Measurements from ENCODE around the gene MAGOH. TPM values are rescaled to one million over a fixed set of nuclear protein-coding genes. Genes with fewer than 3 reads are reported as not detected.
A peak's percentile ranks its signal among the peaks of the same experiment; 100 is the strongest.
"Not testable (repeated sequence)": the region's sequence is repeated elsewhere in the genome, so short reads cannot be mapped to it uniquely, and the experiment has no call there.

Gene MAGOH
- total RNA-seq, 2 donors from 2014 or later = 21.9 to 22.1 TPM

DNA sequence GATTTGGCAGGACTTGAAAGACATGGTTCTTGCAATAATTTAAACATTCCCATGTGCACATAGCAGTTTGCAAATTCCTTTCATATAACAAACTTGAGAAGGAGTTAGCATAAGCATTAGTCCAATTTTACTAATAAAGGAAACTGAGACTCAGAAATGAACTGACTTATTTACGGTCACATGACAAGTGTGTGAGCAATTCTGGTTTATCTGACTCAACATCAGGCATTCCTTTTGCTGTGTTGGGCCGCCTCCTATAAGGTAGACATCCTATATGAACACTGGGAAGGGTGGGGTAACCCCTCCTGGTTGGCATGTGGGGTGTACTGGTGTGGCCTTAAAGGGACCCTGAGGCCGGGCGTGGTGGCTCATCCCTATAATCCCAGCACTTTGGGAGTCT lies 50.2 kb downstream of the MAGOH start:
- peaks cover 0 to 3% of the 10 kb centered on the region in 2 donors for H3K4me1 ChIP-seq
- no peak overlapping the region for H3K27ac ChIP-seq
- no peaks in the 10 kb centered on the region for H3K27me3 ChIP-seq
- no peak overlapping the region for H3K4me3 ChIP-seq
- no peak for DNase-seq (ENCODE audit: low spot score)
- no peaks in the 10 kb centered on the region for H3K9me3 ChIP-seq
- no peaks in the 10 kb centered on the region for H3K36me3 ChIP-seq
- TF ChIP-seq, protein P1, sequence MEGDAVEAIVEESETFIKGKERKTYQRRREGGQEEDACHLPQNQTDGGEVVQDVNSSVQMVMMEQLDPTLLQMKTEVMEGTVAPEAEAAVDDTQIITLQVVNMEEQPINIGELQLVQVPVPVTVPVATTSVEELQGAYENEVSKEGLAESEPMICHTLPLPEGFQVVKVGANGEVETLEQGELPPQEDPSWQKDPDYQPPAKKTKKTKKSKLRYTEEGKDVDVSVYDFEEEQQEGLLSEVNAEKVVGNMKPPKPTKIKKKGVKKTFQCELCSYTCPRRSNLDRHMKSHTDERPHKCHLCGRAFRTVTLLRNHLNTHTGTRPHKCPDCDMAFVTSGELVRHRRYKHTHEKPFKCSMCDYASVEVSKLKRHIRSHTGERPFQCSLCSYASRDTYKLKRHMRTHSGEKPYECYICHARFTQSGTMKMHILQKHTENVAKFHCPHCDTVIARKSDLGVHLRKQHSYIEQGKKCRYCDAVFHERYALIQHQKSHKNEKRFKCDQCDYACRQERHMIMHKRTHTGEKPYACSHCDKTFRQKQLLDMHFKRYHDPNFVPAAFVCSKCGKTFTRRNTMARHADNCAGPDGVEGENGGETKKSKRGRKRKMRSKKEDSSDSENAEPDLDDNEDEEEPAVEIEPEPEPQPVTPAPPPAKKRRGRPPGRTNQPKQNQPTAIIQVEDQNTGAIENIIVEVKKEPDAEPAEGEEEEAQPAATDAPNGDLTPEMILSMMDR (IDR thresholded peaks at IDR 0.05) = no peak

DNA sequence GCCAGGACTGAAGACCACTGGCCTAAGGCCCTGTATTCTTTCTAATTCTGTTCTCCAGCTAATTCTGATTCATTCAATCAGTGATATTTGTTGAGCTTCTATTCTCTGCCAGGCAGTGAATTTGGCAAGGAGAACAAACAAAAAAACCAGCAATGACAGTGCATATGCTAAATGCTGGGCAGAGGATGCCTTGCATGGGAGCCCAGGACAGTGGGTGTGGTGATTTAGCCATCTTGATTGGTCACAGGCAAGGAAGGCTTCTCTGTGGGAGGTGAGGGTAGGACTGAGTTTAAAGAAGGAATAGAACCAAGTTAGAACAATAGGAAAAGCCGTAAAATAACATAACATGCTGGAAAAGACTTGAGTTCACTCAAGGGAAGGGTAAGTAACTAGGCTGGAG lies 50.9 kb downstream of the MAGOH start:
- DNase-seq (ENCODE audit: low spot score) = no peak
- Histone ChIP-seq H3K4me1 (peaks cover 0 to 10% of the 10 kb centered on the region in 2 donors), H3K36me3 (no peaks in the 10 kb centered on the region), H3K4me3 (no peak overlapping the region), H3K27me3 (no peaks in the 10 kb centered on the region), H3K27ac (no peak overlapping the region), H3K9me3 (no peaks in the 10 kb centered on the region)
- TF ChIP-seq, protein P1 (IDR thresholded peaks at IDR 0.05) = no peak

DNA sequence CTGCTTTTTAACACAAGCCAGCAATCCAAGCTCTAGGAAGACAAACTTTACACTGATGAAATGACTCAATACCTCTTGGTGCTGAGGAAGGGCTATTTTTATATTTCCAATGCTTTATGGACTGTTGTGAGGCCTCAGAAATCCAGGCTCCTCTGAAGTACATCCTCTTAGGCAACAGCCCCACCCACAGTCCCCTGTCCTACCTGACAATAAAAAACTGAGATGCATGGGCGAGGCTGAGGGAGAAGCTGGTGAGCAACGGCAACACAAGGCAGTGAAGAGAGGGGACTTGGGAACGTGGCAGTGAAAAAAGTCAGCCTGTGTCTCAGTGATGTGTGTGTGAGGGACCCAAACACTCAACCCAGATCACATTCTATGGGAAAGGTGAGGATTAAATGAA lies 51.8 kb downstream of the MAGOH start:
- no peak for DNase-seq (ENCODE audit: low spot score)
- Histone ChIP-seq H3K9me3 (no peaks in the 10 kb centered on the region), H3K27ac (no peak overlapping the region), H3K4me3 (no peak overlapping the region), H3K27me3 (no peaks in the 10 kb centered on the region), H3K4me1 (peaks cover 0 to 17% of the 10 kb centered on the region in 2 donors), H3K36me3 (no peaks in the 10 kb centered on the region)
- TF ChIP-seq, protein P1 (IDR thresholded peaks at IDR 0.05) = no peak

DNA sequence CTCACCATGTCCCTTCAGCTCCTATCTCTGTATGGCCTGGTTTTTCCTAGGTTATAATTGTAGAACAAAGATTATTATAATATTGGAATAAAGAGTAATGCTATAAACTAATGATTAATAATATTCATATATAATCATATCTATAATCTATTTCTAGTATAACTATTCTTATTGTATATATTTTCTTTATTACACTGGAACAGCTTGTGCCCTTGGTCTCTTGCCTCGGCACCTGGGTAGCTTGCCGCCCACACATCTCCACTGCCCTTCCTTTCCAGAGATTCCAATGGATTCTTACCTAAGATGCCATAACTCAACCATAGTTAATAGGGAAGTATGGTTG lies 52.4 kb downstream of the MAGOH start:
- H3K36me3 ChIP-seq; H3K9me3 ChIP-seq; H3K27me3 ChIP-seq; DNase-seq (ENCODE audit: low spot score); H3K4me3 ChIP-seq; H3K27ac ChIP-seq: not testable (repeated sequence)
- peaks cover 0 to 17% of the 10 kb centered on the region in 2 donors for H3K4me1 ChIP-seq
- TF ChIP-seq, protein P1 (IDR thresholded peaks at IDR 0.05) = peak; percentile 10 to 20

DNA sequence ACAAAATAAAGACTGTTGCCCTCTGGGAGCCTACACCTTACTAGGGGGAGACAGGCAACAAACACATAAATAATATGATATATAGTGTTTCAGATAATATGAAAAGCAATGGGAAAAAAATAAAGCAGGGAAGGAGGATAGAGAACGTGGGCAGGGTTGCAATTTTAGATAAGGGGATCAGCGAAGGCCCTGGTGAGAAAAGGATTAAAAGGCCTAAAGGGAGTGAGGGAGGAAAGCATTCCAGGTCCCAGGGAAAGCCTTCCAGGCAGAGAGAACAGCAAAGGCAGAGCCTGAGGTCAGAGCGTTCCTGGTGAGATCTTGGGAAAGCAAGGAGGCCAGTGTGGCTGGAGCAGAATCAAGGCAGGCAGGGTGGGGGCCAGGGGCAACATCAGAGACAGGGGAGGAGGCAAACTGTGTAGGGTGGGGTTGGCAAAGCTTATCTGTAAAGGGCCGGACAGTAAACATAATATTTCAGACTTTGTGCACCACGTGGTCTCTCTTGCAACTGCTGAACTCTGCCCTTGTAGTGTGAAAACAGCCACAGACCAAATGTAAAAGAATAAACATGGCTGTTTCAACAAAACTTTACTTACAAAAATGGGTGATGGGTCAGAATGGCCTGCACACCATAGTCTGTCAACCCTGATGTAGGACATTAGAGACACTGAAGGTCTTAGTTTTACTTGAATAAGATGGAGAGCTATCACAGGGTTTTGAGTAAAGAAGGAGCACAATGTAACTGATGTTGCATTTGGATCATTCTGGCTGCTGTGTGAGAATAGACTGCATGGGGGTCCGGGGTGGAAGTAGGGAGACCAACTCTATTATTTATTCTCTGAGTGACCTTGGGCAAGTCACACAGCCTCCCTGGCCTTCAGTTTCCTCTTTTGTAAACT lies 55.0 kb downstream of the MAGOH start:
- no peaks in the 10 kb centered on the region for H3K9me3 ChIP-seq
- peak overlapping the region; percentile 9 to 26 for H3K27ac ChIP-seq
- H3K27me3 ChIP-seq = no peaks in the 10 kb centered on the region
- H3K4me1 ChIP-seq = peaks cover 0 to 17% of the 10 kb centered on the region in 2 donors
- no peak overlapping the region for H3K4me3 ChIP-seq
- TF ChIP-seq, protein P1 (IDR thresholded peaks at IDR 0.05) = no peak
- H3K36me3 ChIP-seq = no peaks in the 10 kb centered on the region
- peak; percentile 67 for DNase-seq (ENCODE audit: low spot score)

Measured in right atrium auricular region (tissue), 2 donors.